Activated CD4-positive, alpha-beta T cell treated with anti-CD3 and anti-CD28 coated beads, Interleukin-2, amount 50 U/mL, for 16 hours (primary cell): ENCODE measurements around the gene C1RL.

Experiments used
- DNase-seq: peaks from one replicate; pipeline ENCODE4 v3.0.0-alpha.2; 2020

The C1RL gene

DNA sequence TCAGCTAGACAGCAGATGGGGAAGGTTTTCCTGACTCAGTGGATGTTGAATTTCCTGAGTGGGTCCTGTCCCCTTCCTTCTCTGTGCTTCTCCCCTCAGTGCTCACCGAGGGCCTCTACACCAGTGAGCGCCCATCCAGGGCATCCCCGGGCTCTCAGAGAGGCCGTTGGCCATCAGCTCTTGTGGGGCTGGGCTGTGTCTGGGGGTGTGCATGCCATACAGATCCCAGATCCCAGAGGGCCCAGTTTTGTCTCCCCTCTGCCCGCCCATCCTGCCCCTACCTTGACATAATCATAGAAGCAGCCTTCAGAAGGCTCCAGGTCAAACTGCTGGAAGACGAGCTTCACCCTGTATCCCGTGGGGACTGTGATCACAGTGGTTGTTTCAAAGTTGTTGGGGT, 17.8 kb downstream of the C1RL start:
- no peak for DNase-seq

DNA sequence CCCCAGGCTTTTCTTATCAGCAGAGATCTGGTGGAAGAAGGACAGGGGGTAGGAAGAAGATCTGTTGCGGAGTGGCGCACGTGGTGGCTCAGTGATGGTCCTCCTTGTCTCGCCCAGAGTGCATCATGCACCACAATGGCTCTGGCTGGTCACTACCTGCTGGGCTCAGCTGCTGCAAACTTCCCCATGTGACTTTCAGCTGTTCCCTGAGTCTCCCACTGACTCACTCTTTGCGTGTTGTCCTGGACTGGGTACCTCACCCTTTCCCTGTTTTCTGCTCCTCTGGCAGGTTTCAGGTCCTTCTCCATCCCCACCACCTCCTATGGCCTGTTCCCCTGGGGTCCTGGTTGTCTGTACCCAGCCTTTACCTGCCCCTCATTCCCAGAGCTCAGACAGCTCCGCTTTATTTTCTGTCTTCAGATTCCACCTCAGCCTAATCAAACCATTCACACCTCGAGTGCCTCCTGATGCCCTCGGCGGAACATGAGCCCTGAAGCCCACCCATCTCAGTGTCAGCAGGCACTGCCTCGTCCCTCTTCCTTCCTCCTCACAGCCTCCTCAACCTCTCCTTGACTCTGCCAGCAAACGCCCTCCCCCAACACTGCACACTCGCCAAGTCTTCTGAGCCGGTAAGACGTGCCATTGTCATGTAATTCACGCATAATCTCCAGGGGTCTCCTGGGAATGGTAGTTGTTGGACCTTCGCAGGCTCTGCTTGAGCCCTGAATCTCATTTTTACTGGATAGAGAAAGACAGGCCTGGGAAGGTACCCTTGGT, 18.6 kb downstream of the C1RL start:
- DNase-seq = no peak

DNA sequence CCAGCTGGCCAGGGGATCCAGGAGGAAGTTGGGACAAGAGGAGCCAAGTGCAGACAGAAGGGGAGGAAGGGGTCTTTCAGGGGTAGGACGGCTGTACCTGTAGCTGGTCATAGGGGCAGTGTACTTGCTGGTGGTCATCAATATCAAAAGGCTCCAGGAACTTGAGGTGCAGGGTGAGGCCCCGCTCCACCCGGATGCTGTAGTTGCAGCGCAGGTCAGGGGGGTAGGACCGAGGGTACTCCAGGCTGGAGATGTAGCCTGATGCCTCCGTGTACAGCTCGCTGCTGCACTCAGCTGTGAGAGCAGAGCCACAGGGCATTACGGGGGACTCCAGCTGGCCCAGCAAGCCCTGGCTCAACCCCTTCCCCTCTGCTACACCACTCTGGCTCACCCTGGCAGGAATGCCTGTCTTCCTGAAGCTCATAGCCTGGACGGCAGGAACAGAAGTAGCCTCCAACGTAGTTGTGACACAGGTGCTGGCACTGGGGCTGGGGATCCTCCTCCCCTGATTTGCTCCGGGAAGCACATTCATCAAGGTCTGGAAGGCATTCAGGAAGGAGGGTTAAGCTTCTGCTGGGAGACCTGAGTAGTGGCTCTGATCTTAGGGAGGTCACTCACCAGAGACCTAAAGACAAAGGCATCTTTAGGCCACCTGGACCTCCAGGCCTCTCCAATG, 19.7 kb downstream of the C1RL start:
- DNase-seq = no peak

DNA sequence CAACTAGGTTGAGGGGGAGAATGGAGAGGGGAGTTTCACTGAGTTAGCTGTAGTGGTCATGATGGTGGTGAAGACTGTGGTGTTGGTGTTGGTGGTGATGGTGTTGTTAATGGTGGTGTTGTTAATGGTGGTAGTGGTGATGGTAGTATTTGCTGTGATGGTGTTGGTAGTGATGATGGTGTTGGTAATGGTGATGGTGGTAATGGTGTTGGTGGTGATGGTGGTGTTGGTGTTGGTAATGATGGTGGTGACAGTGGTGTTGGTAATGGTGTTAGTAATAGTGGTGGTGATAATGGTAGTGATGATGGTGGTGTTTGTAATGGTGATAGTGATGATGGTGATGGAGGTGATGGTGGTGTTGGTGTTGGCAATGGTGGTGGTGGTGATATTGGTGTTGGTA, 25.9 kb downstream of the C1RL start:
- no peak for DNase-seq

DNA sequence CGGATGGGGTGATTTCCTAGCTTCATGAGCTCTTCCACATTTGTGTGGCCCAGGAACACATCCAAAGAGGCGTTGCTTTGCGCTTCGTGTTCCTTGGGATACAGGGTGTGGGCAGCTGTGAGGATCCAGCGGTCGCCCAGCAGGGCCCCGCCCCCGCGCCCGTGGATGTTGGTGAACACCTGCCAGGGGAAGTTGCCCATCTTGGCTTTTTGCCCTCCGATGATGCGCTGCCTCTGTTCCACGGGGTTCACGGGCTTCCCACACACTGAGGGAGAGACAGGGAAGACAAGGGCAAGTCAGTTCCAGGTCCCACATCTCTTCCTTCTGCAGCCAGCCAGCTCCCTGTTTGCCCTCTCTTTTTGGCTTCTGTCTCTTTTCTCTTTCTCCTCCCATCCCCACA, 28.0 kb downstream of the C1RL start:
- DNase-seq = no peak

DNA sequence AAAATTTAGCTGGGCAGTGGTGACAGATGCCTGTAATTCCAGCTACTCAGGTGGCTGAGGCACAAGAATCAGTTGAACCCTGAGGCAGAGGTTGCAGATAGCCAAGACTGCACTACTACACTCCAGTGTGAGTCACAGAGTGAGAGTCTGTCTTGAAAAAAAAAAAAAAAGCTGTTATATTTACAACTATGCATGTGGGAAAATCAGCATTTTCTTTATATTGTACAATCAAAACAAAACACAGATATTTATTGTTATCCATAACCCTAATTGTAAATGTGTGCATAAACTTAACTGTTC, 29.2 kb downstream of the C1RL start:
- DNase-seq = no peak

DNA sequence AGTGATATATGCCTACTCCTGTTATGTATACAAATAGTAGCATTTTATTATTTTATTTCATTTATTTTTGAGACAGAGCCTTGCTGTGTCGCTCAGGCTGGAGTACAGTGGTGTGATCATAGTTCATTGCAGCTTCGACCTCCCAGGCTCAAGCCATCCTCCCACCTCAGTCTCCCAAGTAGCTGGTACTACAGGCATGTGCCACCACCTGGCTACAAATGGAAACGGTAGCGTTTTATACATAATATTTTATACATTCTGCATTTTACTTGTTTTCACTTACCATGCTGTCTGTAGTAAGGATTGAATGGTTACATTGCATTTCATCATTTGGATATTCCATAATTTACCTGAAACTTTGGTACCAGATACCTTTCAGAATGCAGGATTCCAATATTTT, 30.9 kb downstream of the C1RL start:
- no peak for DNase-seq

DNA sequence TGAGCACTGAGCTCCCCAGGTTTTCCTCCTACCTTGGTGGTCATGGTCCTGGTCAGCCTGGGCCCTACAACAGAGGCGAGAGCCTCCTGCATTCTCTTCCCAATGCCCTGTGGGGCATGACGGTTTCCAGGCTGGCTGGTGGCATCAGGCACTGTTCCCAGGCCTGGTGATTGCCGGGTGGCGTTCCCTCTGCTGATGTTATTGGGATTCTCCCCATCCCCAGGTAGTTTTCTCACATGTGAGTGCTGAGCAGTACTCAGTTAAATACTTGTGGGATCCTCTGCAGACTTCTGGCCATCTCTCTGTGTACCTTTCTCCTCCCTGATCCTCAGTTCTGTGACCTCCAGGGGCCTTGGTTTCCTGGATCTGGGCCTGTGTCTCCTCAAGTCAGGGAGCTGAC, 32.5 kb downstream of the C1RL start:
- no peak for DNase-seq

DNA sequence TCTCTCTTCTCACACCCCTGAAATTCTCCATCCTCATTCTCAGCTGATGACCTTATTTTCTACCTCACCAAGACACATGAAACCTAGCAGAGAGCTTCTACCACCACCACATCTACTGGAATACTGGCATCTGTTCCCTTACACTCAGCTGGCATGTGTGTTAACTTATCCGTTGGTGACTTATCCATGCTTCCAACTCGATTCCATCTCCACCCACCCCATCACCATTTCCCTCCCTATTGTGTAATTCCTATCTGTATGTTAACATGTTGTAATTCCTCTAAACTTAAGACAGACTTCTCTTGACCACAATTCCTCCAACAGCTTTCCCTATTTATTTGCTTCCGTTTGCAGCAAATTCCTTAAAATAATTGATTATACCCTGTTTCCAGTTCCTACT, 33.1 kb downstream of the C1RL start:
- no peak for DNase-seq

DNA sequence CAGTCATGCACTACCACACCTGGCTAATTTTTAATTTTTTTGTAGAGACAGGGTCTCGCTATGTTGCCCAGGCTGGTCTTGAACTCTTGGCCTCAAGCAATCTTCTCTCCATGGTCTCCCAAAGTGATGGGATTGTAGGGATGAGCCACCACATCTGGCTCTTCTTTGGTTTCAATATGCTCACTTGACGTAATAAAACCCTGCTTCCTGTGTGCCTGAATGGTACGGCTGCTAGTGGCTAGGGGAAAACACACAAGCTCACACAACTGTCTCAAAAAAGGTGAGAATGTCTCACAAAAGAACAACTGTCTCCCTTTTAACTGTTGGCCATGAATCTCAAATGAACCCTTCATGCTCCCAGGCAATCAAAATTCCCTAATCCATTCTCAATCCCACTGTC, 33.5 kb downstream of the C1RL start:
- no peak for DNase-seq

DNA sequence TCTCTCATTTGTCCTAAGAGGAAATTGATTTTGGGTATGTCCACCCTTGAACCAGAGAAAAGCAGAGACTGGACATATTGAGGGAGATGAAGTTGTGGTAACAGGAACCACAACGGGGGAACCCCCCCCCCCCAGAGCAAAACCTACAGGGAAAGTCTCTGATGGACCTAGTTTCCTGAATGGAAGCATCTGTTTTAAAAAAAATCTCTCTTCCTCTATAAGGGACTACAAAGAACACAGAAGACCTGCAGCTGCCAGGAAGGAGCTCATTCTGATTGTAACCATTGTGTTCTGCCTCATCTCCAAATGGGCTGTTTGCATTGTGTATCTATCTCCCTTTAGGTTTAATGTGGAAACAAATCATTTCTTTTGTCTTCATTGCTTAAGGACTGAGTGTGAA, 35.1 kb downstream of the C1RL start:
- no peak for DNase-seq

DNA sequence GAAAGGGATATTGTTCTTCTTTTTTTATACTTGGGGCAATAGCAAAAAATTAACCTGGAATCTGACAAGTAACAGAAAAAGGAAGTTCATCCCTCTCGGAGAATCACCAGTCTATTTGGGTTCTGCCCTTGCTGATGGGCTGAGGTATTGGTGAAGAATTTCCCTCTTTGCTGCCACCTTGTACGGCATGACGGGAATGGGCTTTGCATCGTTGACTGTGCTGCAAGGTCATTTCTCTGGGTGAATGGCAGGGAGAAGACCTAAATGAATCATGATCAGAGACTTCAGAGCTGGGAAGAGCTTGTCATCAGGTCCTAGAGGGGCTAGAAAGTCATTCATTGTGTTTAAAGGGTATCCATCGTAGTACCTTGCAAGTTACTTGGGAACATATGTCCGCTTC, 36.5 kb downstream of the C1RL start:
- DNase-seq = no peak

DNA sequence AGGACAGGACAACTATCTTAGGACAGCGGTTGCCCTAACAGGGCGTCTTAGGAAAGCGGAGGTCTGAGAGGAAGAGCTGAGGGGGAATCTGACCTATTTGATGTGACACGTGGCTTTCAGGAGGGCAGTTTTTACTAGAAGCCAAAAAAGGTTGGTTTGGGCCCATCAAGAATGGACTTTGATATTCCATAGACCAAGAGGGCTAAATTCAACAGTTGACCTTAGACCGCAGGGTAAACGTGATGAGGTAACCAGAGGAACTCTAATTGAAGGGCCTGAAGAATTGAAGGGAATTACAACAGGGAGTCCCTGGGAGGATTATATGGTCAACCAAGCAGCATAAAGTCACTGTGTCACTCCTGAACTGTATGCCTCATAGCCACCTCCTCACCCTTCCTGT, 37.0 kb downstream of the C1RL start:
- DNase-seq = no peak

DNA sequence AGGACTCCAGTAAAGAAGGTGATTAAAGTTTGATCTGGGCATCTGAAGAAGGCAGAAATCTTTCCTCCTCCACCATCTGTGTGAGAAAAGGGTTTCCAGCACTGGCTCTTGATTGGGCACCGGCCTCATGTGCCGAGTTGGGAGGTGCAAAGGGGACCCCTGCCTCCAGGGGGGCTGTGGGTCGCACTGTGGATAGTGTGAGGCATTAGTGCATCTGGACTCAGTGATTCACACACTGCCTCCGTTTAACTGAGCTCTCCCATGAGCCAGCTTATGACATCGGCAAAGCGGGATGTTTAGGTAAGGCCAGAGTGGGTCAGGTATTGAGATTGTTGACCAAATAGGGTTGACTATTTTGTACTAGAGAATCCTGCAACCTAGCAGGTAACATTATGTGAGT, 39.6 kb downstream of the C1RL start:
- no peak for DNase-seq

DNA sequence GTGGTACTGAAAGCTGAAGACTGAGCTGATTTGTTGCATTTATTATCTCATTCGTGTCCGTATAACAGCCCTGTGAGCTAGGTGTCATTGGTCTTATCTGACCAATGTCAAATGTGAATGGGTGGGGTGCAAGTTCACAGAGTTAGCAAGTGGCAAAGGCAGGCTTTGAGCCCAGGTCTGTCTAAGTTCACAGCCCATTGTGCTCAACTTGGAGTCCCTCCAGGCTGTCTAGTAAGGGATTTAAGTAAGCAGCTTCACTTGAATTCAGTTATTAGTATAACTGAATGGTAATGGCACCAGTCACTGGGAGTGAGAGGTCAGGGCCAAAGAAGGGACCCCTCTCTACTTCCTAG, 40.0 kb downstream of the C1RL start:
- no peak for DNase-seq

DNA sequence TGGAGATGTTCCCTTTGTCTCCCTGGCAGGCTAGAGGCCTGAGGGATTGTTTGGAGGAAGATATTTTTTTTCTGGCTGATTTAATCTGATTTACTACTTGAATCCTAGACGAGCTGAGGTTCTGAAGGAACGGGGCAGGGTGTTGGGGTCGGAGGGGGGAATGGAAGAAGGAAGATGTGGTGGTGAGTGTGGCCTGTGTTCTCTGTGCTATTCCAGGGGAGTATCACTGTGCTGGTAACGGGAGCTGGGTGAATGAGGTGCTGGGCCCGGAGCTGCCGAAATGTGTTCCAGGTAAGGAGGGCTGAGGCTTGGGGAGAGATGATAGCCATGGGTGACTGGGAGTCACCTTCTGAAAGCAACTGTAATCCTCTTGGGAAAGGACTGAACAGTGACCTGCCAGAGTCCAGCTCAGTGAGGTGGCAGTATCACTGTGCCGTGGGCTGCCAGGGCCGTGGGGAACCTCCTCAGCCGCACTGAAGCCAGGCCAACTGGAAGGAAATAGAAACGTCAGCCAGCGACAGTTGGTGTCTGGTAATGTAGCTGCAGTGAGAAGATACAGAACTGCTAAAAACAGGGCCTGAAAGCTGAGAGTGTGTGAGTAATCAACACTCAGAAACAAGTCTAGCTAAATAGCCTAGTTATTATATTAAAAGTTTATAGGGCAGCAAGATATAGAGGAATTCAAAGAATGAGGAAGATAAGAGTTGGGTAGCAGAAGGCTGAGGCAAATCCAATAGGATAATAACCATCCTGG, 40.6 kb downstream of the C1RL start:
- no peak for DNase-seq

DNA sequence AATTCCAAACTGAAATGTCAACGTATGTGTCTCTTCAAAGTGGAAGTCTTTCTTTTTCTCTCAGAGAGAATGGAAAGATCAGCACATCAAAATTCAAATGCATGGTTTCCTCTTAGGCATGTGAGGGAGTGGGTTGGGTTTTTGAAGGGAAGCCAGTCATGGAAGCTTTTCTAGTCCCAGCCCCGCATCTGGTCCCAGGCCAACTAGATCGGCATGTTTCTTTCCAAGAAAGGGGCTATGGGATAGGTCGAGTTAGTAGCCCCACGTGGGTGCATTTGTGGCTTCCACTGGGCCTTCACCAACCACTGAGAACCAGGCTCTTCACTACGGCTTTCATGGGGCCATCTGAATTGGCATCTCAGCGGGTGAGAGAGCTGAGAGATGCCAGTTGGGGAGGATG, 41.9 kb downstream of the C1RL start:
- DNase-seq = no peak

DNA sequence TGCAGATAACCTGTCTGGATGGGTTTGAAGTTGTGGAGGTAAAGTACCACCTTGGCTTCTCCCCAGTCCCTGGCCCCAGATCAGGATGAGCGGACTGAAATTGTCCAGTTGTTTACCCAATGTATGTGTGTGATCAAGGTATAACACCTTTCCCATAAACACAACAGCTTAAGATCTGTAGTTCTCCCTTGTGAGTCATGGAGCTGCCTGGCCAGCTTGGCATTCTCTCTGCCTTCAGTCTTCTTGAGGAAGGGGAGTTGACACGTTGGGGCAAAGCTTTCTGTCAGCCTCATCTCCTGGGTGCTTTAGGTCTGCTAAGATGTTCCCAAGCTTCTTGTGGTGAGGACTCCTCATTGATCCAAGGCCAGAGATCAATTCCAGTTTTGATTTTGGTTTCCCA, 42.4 kb downstream of the C1RL start:
- no peak for DNase-seq

DNA sequence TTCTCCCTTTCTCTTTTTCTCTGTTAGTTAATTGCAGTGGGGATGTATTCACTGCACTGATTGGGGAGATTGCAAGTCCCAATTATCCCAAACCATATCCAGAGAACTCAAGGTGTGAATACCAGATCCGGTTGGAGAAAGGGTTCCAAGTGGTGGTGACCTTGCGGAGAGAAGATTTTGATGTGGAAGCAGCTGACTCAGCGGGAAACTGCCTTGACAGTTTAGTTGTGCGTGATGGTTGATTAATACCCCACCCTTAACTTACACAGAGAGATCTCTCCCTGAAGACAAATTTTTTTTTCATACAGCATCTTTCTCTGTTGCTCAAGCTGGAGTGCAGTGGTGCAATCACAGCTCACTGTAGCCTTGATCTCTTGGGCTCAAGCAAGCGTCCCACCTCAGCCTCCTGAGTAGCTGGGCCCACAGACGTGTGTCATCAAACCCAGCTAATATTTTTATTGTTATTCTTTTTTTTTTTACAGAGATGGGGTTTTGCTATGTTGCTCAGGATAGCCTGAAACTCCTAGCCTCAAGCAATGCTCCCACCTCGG, 43.9 kb downstream of the C1RL start:
- no peak for DNase-seq

DNA sequence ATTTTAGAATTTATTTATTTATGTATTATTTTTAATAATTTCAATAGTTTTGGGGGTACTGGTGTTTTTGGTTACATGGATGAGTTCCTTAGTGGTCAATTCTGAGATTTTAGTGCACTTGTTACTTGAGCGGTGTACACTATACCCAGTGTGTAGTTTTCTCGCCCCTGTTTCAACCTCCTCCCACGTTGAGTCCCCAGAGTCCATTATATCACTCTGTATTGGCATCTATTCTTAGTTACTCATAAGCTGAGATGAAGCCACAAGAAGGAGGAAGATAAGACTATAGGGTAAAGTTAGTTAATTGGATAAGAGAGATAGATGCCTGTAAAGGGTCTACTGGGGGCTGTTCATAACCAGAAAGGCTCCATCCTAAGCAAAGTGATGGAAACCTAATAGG, 44.5 kb downstream of the C1RL start:
- no peak for DNase-seq

DNA sequence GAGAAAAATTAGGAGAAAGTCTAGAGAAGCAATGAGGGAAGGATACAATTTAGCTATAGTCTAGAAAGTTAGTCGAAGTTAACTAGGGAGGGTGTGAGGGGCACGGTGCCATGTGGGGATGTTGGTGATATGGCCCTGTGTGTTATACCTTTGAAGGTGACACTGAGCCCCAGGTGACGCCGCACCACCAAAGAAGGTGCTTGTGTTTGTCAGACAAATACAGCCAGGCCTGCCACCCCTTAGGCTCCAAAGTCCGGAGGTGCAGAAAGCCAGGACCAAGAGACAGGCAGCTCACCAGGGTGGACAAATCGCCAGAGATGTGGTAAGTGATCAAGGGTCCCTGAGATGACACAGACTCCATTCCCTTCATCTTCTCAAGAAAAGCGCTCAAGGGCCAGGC, 47.4 kb downstream of the C1RL start:
- DNase-seq = no peak

DNA sequence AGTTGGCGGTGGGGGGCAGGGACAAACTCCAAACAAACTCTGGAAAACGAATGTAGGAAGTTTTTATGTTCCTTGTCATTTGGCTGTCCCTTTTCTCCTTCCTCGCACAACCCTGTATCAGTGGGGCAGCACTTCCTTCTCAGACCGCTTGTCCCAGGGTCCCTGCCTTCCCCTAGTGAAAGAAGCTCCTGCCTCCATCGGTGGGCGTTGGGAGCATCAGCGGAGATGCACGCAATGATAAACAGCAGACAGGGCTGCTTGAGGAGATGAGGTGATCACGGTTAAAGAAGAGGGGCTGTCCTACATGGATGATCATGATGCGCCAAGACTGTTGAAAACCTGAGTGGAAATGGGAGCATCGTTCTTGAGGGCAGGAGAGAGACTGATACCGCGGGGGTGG, 47.9 kb downstream of the C1RL start:
- DNase-seq = no peak

DNA sequence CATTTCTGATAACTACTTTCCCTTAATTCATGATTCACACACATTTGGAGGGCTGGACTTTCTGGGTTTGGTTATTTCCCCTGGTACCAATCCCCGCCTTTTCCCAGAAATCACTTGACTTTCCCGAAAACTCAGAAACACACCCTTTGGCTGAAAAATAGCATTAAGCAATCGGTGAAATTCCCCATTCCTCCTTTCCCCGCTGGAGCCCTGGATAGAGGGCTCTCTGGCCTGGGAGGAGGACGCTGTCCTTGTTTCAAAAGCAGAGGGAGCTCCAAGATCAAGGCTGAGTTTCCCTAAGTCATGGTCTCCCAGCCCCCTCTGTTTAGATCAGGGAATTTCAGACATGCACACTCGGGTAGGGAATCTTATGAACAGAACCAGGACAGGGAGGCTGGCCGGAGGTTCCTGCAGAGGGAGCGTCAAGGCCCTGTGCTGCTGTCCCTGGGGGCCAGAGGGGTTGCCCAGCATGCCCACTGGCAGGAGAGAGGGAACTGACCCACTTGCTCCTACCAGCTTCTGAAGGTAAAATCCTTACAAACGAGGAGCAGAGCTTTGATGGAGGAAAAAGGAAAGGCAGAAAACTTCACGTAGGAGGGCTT, 48.6 kb downstream of the C1RL start, which contains the start of gene C1S:
Gene C1S, plus strand, starts transcription at position 366 of the 602 bp plus-strand sequence. CDS start 1,195 bp downstream, outside the sequence.
- no peak for DNase-seq

DNA sequence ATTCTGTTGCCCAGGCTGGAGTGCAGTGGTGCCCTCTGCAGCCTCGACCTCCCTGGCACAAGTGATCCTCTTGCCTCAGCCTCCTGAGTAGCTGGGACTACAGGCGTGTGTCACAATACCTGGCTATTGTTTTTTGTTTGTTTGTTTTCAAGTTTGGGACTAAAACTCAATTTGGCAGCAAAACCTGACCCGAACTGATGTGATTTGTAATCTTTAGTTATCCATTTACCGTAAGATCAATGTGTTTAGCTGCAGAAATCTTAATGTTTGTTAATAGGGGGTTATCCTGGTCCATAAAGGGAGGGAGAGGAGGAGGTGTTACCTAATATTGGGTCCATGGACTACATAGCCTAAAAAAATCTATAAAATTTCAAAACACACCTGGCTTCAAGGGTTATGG, 49.2 kb downstream of the C1RL start:
- no peak for DNase-seq
